Measurements from ENCODE around the gene TSC1.
"Not testable (repeated sequence)": the region's sequence is repeated elsewhere in the genome, so short reads cannot be mapped to it uniquely, and the experiment has no call there.

Gene TSC1

GRCh38 chr9:132973166-132973565 lies 28.8 kb upstream of the TSC1 start:
- H3K27ac ChIP-seq (ENCODE audit: low read length) = no peak overlapping the region
- no peaks in the 10 kb centered on the region for H3K27me3 ChIP-seq (ENCODE audit: low read depth, low read length)
- no peaks in the 10 kb centered on the region for H3K36me3 ChIP-seq (ENCODE audit: control insufficient read depth in 1 of 2, insufficient read depth in 2 of 2, low read length in 2 of 2)
- no peaks in the 10 kb centered on the region for H3K9me3 ChIP-seq (ENCODE audit: control insufficient read depth in 1 of 2, low read length in 2 of 2)
- peaks cover 0 to 6% of the 10 kb centered on the region in 2 donors for H3K4me1 ChIP-seq (ENCODE audit: control insufficient read depth in 1 of 2, insufficient read depth in 2 of 2, low read length in 2 of 2)
- no peak overlapping the region for H3K4me3 ChIP-seq (ENCODE audit: low read depth in 1 of 2, low read length in 2 of 2)

- H3K4me3 ChIP-seq (ENCODE audit: low read depth in 1 of 2, low read length in 2 of 2) = no peak overlapping the region
- no peak overlapping the region for H3K27ac ChIP-seq (ENCODE audit: low read length)
These were observed 26.1 kb upstream of the TSC1 start for GRCh38 chr9:132970324-132971062.

GRCh38 chr9:132969783-132970182 lies 25.4 kb upstream of the TSC1 start:
- H3K27me3 ChIP-seq (ENCODE audit: low read depth, low read length) = no peaks in the 10 kb centered on the region

More at GRCh38 chr9:132970324-132971062, 26.1 kb upstream of the TSC1 start:
- Histone ChIP-seq H3K36me3 (ENCODE audit: control insufficient read depth in 1 of 2, insufficient read depth in 2 of 2, low read length in 2 of 2) (no peaks in the 10 kb centered on the region), H3K9me3 (ENCODE audit: control insufficient read depth in 1 of 2, low read length in 2 of 2) (no peaks in the 10 kb centered on the region), H3K4me1 (ENCODE audit: control insufficient read depth in 1 of 2, insufficient read depth in 2 of 2, low read length in 2 of 2) (no peaks in the 10 kb centered on the region), H3K27me3 (ENCODE audit: low read depth, low read length) (no peaks in the 10 kb centered on the region)

GRCh38 chr9:132967908-132968307 lies 23.5 kb upstream of the TSC1 start:
- not testable (repeated sequence) for H3K4me1 ChIP-seq (ENCODE audit: control insufficient read depth in 1 of 2, insufficient read depth in 2 of 2, low read length in 2 of 2); H3K27ac ChIP-seq (ENCODE audit: low read length); H3K4me3 ChIP-seq (ENCODE audit: low read depth in 1 of 2, low read length in 2 of 2); H3K27me3 ChIP-seq (ENCODE audit: low read depth, low read length); H3K9me3 ChIP-seq (ENCODE audit: control insufficient read depth in 1 of 2, low read length in 2 of 2); H3K36me3 ChIP-seq (ENCODE audit: control insufficient read depth in 1 of 2, insufficient read depth in 2 of 2, low read length in 2 of 2)

More at GRCh38 chr9:132969783-132970182, 25.4 kb upstream of the TSC1 start:
- H3K9me3 ChIP-seq (ENCODE audit: control insufficient read depth in 1 of 2, low read length in 2 of 2) = no peaks in the 10 kb centered on the region
- no peaks in the 10 kb centered on the region for H3K36me3 ChIP-seq (ENCODE audit: control insufficient read depth in 1 of 2, insufficient read depth in 2 of 2, low read length in 2 of 2)
- H3K4me3 ChIP-seq (ENCODE audit: low read depth in 1 of 2, low read length in 2 of 2) = no peak overlapping the region
- H3K4me1 ChIP-seq (ENCODE audit: control insufficient read depth in 1 of 2, insufficient read depth in 2 of 2, low read length in 2 of 2) = no peaks in the 10 kb centered on the region
- H3K27ac ChIP-seq (ENCODE audit: low read length) = no peak overlapping the region

- Histone ChIP-seq H3K27ac (ENCODE audit: low read length) (no peak overlapping the region), H3K4me3 (ENCODE audit: low read depth in 1 of 2, low read length in 2 of 2) (no peak overlapping the region)
These were observed 21.1 kb upstream of the TSC1 start for GRCh38 chr9:132965478-132965877.

GRCh38 chr9:132961002-132961401 lies 16.6 kb upstream of the TSC1 start:
- Histone ChIP-seq H3K9me3 (ENCODE audit: control insufficient read depth in 1 of 2, low read length in 2 of 2) (no peaks in the 10 kb centered on the region), H3K4me1 (ENCODE audit: control insufficient read depth in 1 of 2, insufficient read depth in 2 of 2, low read length in 2 of 2) (no peaks in the 10 kb centered on the region), H3K36me3 (ENCODE audit: control insufficient read depth in 1 of 2, insufficient read depth in 2 of 2, low read length in 2 of 2) (no peaks in the 10 kb centered on the region), H3K27ac (ENCODE audit: low read length) (no peak overlapping the region), H3K27me3 (ENCODE audit: low read depth, low read length) (no peaks in the 10 kb centered on the region), H3K4me3 (ENCODE audit: low read depth in 1 of 2, low read length in 2 of 2) (no peak overlapping the region)

More at GRCh38 chr9:132965478-132965877, 21.1 kb upstream of the TSC1 start:
- Histone ChIP-seq H3K4me1 (ENCODE audit: control insufficient read depth in 1 of 2, insufficient read depth in 2 of 2, low read length in 2 of 2) (no peaks in the 10 kb centered on the region), H3K27me3 (ENCODE audit: low read depth, low read length) (no peaks in the 10 kb centered on the region), H3K36me3 (ENCODE audit: control insufficient read depth in 1 of 2, insufficient read depth in 2 of 2, low read length in 2 of 2) (no peaks in the 10 kb centered on the region), H3K9me3 (ENCODE audit: control insufficient read depth in 1 of 2, low read length in 2 of 2) (no peaks in the 10 kb centered on the region)

GRCh38 chr9:132957805-132958204 lies 13.4 kb upstream of the TSC1 start:
- H3K4me3 ChIP-seq (ENCODE audit: low read depth in 1 of 2, low read length in 2 of 2) = no peak overlapping the region
- H3K36me3 ChIP-seq (ENCODE audit: control insufficient read depth in 1 of 2, insufficient read depth in 2 of 2, low read length in 2 of 2) = no peaks in the 10 kb centered on the region
- H3K9me3 ChIP-seq (ENCODE audit: control insufficient read depth in 1 of 2, low read length in 2 of 2) = peaks cover 0 to 9% of the 10 kb centered on the region in 2 donors
- H3K27ac ChIP-seq (ENCODE audit: low read length) = no peak overlapping the region
- H3K27me3 ChIP-seq (ENCODE audit: low read depth, low read length) = no peaks in the 10 kb centered on the region
- H3K4me1 ChIP-seq (ENCODE audit: control insufficient read depth in 1 of 2, insufficient read depth in 2 of 2, low read length in 2 of 2) = no peaks in the 10 kb centered on the region

GRCh38 chr9:132955768-132956167 lies 11.4 kb upstream of the TSC1 start:
- Histone ChIP-seq H3K27me3 (ENCODE audit: low read depth, low read length) (no peaks in the 10 kb centered on the region), H3K4me3 (ENCODE audit: low read depth in 1 of 2, low read length in 2 of 2) (no peak overlapping the region), H3K27ac (ENCODE audit: low read length) (no peak overlapping the region), H3K9me3 (ENCODE audit: control insufficient read depth in 1 of 2, low read length in 2 of 2) (peaks cover 0 to 9% of the 10 kb centered on the region in 2 donors), H3K4me1 (ENCODE audit: control insufficient read depth in 1 of 2, insufficient read depth in 2 of 2, low read length in 2 of 2) (no peaks in the 10 kb centered on the region), H3K36me3 (ENCODE audit: control insufficient read depth in 1 of 2, insufficient read depth in 2 of 2, low read length in 2 of 2) (no peaks in the 10 kb centered on the region)

- H3K27me3 ChIP-seq (ENCODE audit: low read depth, low read length) = no peaks in the 10 kb centered on the region
- H3K4me1 ChIP-seq (ENCODE audit: control insufficient read depth in 1 of 2, insufficient read depth in 2 of 2, low read length in 2 of 2) = no peaks in the 10 kb centered on the region
- H3K9me3 ChIP-seq (ENCODE audit: control insufficient read depth in 1 of 2, low read length in 2 of 2) = peaks cover 0 to 9% of the 10 kb centered on the region in 2 donors
- no peak overlapping the region for H3K4me3 ChIP-seq (ENCODE audit: low read depth in 1 of 2, low read length in 2 of 2)
- H3K27ac ChIP-seq (ENCODE audit: low read length) = no peak overlapping the region
- H3K36me3 ChIP-seq (ENCODE audit: control insufficient read depth in 1 of 2, insufficient read depth in 2 of 2, low read length in 2 of 2) = no peaks in the 10 kb centered on the region
These were observed 10.7 kb upstream of the TSC1 start for GRCh38 chr9:132955123-132955522.

GRCh38 chr9:132949709-132950108 lies 5.3 kb upstream of the TSC1 start:
- Histone ChIP-seq H3K27me3 (ENCODE audit: low read depth, low read length) (no peaks in the 10 kb centered on the region), H3K4me1 (ENCODE audit: control insufficient read depth in 1 of 2, insufficient read depth in 2 of 2, low read length in 2 of 2) (no peaks in the 10 kb centered on the region), H3K9me3 (ENCODE audit: control insufficient read depth in 1 of 2, low read length in 2 of 2) (no peaks in the 10 kb centered on the region), H3K4me3 (ENCODE audit: low read depth in 1 of 2, low read length in 2 of 2) (no peak overlapping the region), H3K27ac (ENCODE audit: low read length) (no peak overlapping the region), H3K36me3 (ENCODE audit: control insufficient read depth in 1 of 2, insufficient read depth in 2 of 2, low read length in 2 of 2) (no peaks in the 10 kb centered on the region)

GRCh38 chr9:132948482-132949050 lies 4.2 kb upstream of the TSC1 start:
- no peaks in the 10 kb centered on the region for H3K27me3 ChIP-seq (ENCODE audit: low read depth, low read length)
- H3K36me3 ChIP-seq (ENCODE audit: control insufficient read depth in 1 of 2, insufficient read depth in 2 of 2, low read length in 2 of 2) = no peaks in the 10 kb centered on the region
- H3K27ac ChIP-seq (ENCODE audit: low read length) = no peak overlapping the region
- no peak overlapping the region for H3K4me3 ChIP-seq (ENCODE audit: low read depth in 1 of 2, low read length in 2 of 2)
- no peaks in the 10 kb centered on the region for H3K9me3 ChIP-seq (ENCODE audit: control insufficient read depth in 1 of 2, low read length in 2 of 2)
- peaks cover 2 to 3% of the 10 kb centered on the region in 2 donors for H3K4me1 ChIP-seq (ENCODE audit: control insufficient read depth in 1 of 2, insufficient read depth in 2 of 2, low read length in 2 of 2)

All from muscle layer of duodenum (tissue), 2 donors.